IPS-15b (cell line): ENCODE measurements around the gene NRSN2.
"Not testable (repeated sequence)": the region's sequence is repeated elsewhere in the genome, so short reads cannot be mapped to it uniquely, and the experiment has no call there.

Source experiments
- H3K27me3 ChIP-seq: one replicate; pipeline ENCODE4 v1.6.1; 2013; ENCODE audit warnings: low read length; ENCODE audit not compliant: control insufficient read depth, insufficient read depth
- H3K36me3 ChIP-seq: one replicate; pipeline ENCODE4 v1.6.1; 2013; ENCODE audit warnings: low read length; ENCODE audit not compliant: control insufficient read depth, insufficient read depth
- H3K4me1 ChIP-seq: one replicate; pipeline ENCODE4 v1.6.1; 2013; ENCODE audit warnings: mild to moderate bottlenecking, low read length; ENCODE audit not compliant: control insufficient read depth, insufficient read depth
- H3K4me3 ChIP-seq: one replicate; pipeline ENCODE4 v1.5.1; 2013; ENCODE audit warnings: low read depth, low read length
- H3K9ac ChIP-seq: one replicate; pipeline ENCODE4 v1.6.1; 2013; ENCODE audit warnings: low read depth, mild to moderate bottlenecking, low read length
- H3K9me3 ChIP-seq: one replicate; pipeline ENCODE4 v1.6.1; 2013; ENCODE audit warnings: mild to moderate bottlenecking, low read length; ENCODE audit not compliant: control insufficient read depth, insufficient read depth

Gene NRSN2

DNA sequence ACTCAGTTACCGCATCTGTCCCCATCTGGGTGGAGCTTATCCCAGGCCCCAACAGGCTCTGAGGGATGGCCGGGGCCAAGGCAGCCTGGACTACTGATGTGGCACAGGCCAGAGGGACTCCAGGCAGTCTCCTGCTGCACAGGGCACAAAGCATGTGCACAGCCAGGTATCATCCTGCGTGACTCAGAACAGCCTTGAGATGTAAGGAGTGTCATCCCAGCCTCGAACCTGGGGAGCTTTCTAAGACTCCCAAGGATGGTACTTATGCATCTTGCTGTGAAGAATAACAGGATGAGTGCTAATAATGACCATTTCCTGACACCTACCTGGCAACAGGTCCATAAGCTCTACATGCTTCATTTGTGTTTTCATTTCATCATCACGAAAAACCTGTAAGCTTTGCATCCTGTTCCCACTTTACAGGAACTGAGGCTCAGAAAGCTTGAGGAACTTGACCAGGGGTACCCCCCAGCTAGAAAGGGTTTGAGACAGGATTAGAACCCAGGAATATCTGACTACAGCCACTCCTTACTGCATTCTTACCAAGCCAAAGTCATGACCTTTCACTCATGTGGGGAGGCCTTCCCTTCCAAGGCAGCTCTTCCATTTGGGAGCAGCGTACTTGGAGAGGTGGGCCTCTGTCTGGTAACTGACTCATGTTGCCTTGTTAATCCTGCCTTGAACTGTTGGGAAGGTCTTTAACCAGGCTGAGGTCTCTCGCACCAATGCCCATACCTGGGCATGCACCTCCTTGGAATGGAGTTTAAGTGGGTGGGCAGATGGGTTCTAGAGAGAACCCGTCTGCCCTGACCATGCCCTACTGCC lies 35.6 kb downstream of the NRSN2 start:
- H3K4me3 ChIP-seq = peak overlapping the region; percentile 43
- H3K27me3 ChIP-seq = peaks cover 16% of the 10 kb centered on the region
- no peaks in the 10 kb centered on the region for H3K36me3 ChIP-seq
- no peaks in the 10 kb centered on the region for H3K4me1 ChIP-seq
- H3K9ac ChIP-seq = no peak overlapping the region
- no peaks in the 10 kb centered on the region for H3K9me3 ChIP-seq

DNA sequence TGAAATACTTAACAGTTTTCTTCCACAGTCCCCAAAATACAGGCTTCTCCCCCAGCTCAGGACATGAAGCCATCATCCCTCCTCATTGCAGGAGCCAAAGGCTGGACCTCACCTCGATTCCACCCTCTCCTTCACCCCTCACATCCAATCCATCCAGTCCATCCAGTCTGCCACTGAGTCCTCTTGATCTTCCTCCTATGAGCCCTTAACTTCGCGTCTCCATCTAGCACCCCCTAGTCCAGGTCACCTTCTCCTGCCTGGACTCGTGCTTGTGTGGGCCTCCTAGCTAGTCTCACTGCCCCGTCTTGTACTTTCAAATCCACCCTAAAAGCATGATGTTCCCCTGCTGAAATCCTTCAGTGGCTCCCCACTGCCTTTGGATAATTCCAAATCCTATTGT lies 37.0 kb downstream of the NRSN2 start:
- Histone ChIP-seq H3K9ac (no peak overlapping the region), H3K4me3 (no peak overlapping the region), H3K27me3 (peaks cover 16% of the 10 kb centered on the region), H3K9me3 (no peaks in the 10 kb centered on the region), H3K4me1 (no peaks in the 10 kb centered on the region), H3K36me3 (no peaks in the 10 kb centered on the region)

GRCh38 chr20:384723-385122 lies 37.8 kb downstream of the NRSN2 start:
- Histone ChIP-seq H3K9ac (no peak overlapping the region), H3K36me3 (peaks cover 7% of the 10 kb centered on the region)

DNA sequence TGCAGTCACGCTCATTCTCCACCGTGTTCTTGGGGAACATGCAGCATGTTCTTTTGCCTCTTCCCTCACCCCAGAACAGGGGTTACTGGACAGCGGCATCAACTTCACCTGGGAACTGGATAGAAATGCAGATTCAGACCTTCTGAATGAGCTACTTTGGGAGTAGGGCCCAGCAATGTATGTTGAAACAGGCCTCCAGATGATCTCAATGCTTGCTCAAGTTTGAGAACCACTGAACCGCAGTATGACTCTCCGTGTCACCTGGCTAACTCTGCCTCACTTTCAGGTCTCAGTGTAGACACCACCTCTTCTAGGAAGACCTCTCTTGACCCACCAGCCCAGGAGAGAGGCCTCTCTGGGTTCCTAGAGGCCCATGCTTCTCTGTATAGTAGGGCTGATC lies 38.5 kb downstream of the NRSN2 start:
- Histone ChIP-seq H3K9me3 (no peaks in the 10 kb centered on the region), H3K27me3 (peaks cover 16% of the 10 kb centered on the region), H3K4me3 (no peak overlapping the region), H3K9ac (no peak overlapping the region), H3K4me1 (no peaks in the 10 kb centered on the region), H3K36me3 (peaks cover 7% of the 10 kb centered on the region)

More at GRCh38 chr20:384723-385122, 37.8 kb downstream of the NRSN2 start:
- Histone ChIP-seq H3K4me1 (no peaks in the 10 kb centered on the region), H3K9me3 (no peaks in the 10 kb centered on the region), H3K27me3 (peaks cover 16% of the 10 kb centered on the region), H3K4me3 (no peak overlapping the region)

GRCh38 chr20:386634-387033 lies 39.7 kb downstream of the NRSN2 start:
- H3K9ac ChIP-seq, H3K9me3 ChIP-seq, H3K4me1 ChIP-seq, H3K4me3 ChIP-seq: not testable (repeated sequence)
- Histone ChIP-seq H3K27me3 (peaks cover 16% of the 10 kb centered on the region), H3K36me3 (peaks cover 11% of the 10 kb centered on the region)

- Histone ChIP-seq H3K9me3 (no peaks in the 10 kb centered on the region), H3K9ac (no peak overlapping the region), H3K27me3 (peaks cover 10% of the 10 kb centered on the region), H3K4me1 (no peaks in the 10 kb centered on the region), H3K4me3 (no peak overlapping the region), H3K36me3 (peaks cover 11% of the 10 kb centered on the region)
Observed at GRCh38 chr20:387520-387919, 40.6 kb downstream of the NRSN2 start.

GRCh38 chr20:388034-388994 lies 41.4 kb downstream of the NRSN2 start:
- peaks cover 3% of the 10 kb centered on the region for H3K27me3 ChIP-seq
- H3K9me3 ChIP-seq = no peaks in the 10 kb centered on the region
- H3K9ac ChIP-seq = no peak overlapping the region
- no peak overlapping the region for H3K4me3 ChIP-seq
- peaks cover 11% of the 10 kb centered on the region for H3K36me3 ChIP-seq
- H3K4me1 ChIP-seq = no peaks in the 10 kb centered on the region

DNA sequence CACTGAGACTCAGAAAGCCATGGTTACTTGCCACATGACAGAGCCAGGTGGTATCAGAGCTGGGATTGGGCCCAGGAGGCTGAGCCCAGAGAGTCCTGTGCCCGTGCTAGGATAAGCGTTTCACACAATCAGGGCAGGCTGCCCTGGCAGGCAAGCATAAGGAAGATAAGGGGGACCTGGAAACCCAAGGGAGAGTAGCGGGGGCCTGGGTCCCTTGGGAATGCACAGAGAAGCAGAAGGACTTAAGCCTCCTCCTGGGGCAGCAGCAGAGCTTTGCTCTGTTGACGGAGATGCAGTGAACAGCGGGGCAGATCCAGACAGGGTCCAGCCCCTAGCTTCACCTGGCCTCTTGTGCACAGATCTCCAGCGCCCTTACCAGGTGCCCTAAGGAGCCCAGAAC lies 42.3 kb downstream of the NRSN2 start:
- Histone ChIP-seq H3K9ac (no peak overlapping the region), H3K27me3 (no peaks in the 10 kb centered on the region), H3K9me3 (no peaks in the 10 kb centered on the region), H3K4me1 (no peaks in the 10 kb centered on the region), H3K36me3 (peaks cover 11% of the 10 kb centered on the region), H3K4me3 (no peak overlapping the region)

DNA sequence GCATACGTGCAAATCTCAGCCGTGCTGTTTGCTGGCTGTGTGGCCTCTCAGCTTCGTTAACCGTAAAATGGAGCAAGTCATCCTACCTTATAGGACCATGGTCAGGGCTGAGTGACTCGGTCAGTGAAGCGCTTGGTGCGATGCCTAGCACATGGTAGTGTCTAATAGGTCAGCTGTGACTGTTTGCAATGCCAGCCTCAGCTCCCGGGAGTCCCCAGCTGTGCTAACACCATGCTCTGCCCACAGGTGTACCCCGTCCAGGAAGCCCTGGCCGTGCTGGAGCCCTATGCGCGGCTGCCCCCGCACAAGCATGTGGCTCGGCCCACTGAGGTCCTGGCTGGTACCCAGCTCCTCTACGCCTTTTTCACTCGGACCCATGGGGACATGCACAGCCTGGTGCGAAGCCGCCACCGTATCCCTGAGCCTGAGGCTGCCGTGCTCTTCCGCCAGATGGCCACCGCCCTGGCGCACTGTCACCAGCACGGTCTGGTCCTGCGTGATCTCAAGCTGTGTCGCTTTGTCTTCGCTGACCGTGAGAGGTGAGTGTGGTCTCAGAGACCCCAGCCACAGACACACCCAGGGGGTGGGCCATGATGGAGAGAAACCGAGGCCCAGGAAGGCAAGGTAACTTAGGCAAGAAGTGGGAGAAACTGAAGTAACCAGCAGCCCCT lies 44.3 kb downstream of the NRSN2 start:
- no peaks in the 10 kb centered on the region for H3K9me3 ChIP-seq
- H3K4me1 ChIP-seq = no peaks in the 10 kb centered on the region
- no peak overlapping the region for H3K4me3 ChIP-seq
- no peaks in the 10 kb centered on the region for H3K27me3 ChIP-seq
- H3K9ac ChIP-seq = no peak overlapping the region
- peaks cover 15% of the 10 kb centered on the region for H3K36me3 ChIP-seq

- not testable (repeated sequence) for H3K9me3 ChIP-seq, H3K4me1 ChIP-seq, H3K9ac ChIP-seq, H3K27me3 ChIP-seq, H3K4me3 ChIP-seq
- peaks cover 26% of the 10 kb centered on the region for H3K36me3 ChIP-seq
Observed at GRCh38 chr20:393296-393695, 46.4 kb downstream of the NRSN2 start.

DNA sequence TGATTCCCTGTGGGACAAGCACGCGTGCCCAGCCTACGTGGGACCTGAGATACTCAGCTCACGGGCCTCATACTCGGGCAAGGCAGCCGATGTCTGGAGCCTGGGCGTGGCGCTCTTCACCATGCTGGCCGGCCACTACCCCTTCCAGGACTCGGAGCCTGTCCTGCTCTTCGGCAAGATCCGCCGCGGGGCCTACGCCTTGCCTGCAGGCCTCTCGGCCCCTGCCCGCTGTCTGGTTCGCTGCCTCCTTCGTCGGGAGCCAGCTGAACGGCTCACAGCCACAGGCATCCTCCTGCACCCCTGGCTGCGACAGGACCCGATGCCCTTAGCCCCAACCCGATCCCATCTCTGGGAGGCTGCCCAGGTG lies 49.3 kb downstream of the NRSN2 start:
- H3K4me3 ChIP-seq = no peak overlapping the region
- H3K9me3 ChIP-seq = no peaks in the 10 kb centered on the region
- H3K27me3 ChIP-seq = no peaks in the 10 kb centered on the region
- H3K36me3 ChIP-seq = peaks cover 17% of the 10 kb centered on the region
- H3K4me1 ChIP-seq = peaks cover 6% of the 10 kb centered on the region
- no peak overlapping the region for H3K9ac ChIP-seq
